ENCODE results near the gene NXPH4.

NXPH4 gene

DNA sequence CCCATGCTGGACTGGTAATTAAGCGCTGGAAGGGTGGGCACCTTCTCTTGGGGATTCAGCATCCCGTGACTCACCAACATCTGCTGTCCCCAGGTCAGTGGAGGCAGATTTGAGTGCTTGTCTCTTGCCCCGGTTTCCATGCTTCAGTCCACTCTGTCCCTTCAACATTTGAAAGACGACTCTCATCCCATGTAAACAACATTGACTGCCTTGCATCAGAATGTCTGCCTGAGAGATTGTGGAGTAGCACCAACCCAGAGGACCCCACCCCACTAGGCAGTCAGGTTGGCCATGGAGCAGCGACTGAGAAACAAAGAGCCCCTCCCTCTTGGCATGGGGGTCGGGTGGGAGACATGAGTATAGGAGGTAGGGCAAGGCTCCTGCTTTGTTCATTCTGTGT is 39.3 kb downstream of the NXPH4 start:
- no peak for TF ChIP-seq CTCF (IDR thresholded peaks at IDR 0.05; ENCODE audit: poor library complexity, severe bottlenecking)
- Histone ChIP-seq H3K36me3 (ENCODE audit: low read depth) (peaks cover 35% of the 10 kb centered on the region), H3K27me3 (ENCODE audit: insufficient read depth, poor library complexity, severe bottlenecking) (no peaks in the 10 kb centered on the region)

GRCh38 chr12:57258977-57259970 is 42.7 kb downstream of the NXPH4 start:
- no peak overlapping the region for H3K27ac ChIP-seq (ENCODE audit: poor library complexity, severe bottlenecking)
- no peak for TF ChIP-seq CTCF (IDR thresholded peaks at IDR 0.05; ENCODE audit: poor library complexity, severe bottlenecking)
- H3K9me3 ChIP-seq (ENCODE audit: severe bottlenecking), result no peaks in the 10 kb centered on the region
- H3K36me3 ChIP-seq (ENCODE audit: low read depth), result peaks cover 59% of the 10 kb centered on the region
- DNase-seq (ENCODE audit: low spot score) (no peak), ATAC-seq (ENCODE audit: low read depth) (no peak)
- no peaks in the 10 kb centered on the region for H3K4me1 ChIP-seq (ENCODE audit: insufficient read depth, poor library complexity, severe bottlenecking)
- H3K27me3 ChIP-seq (ENCODE audit: insufficient read depth, poor library complexity, severe bottlenecking), result no peaks in the 10 kb centered on the region
- no peak overlapping the region for H3K4me3 ChIP-seq (ENCODE audit: severe bottlenecking)

More for the DNA sequence above, 39.3 kb downstream of the NXPH4 start:
- ATAC-seq (ENCODE audit: low read depth), result no peak
- Histone ChIP-seq H3K4me3 (ENCODE audit: severe bottlenecking) (no peak overlapping the region), H3K27ac (ENCODE audit: poor library complexity, severe bottlenecking) (no peak overlapping the region), H3K9me3 (ENCODE audit: severe bottlenecking) (no peaks in the 10 kb centered on the region), H3K4me1 (ENCODE audit: insufficient read depth, poor library complexity, severe bottlenecking) (no peaks in the 10 kb centered on the region)
- no peak for DNase-seq (ENCODE audit: low spot score)

DNA sequence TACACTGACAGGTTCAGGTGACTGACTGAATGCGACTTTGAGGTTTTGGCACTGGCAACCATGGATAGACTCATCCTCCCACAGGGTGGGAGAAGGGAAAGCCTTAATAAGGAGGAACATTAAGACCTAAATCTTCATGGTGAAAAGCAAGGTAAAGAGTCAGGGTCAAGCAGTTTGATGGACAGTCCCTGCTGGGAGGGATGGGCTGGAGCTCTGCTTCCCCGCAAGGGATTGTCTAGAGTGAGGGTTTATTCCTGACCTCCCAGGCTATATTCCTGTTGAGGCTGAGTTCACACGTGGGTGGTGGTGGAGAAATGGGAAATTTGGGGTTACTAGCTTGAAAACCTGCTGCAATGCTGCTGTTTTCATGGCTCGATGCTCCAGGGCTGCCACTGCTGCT is 43.8 kb downstream of the NXPH4 start:
- no peaks in the 10 kb centered on the region for H3K4me1 ChIP-seq (ENCODE audit: insufficient read depth, poor library complexity, severe bottlenecking)
- ATAC-seq (ENCODE audit: low read depth) (no peak), DNase-seq (ENCODE audit: low spot score) (no peak)
- no peaks in the 10 kb centered on the region for H3K27me3 ChIP-seq (ENCODE audit: insufficient read depth, poor library complexity, severe bottlenecking)
- H3K36me3 ChIP-seq (ENCODE audit: low read depth), result peaks cover 66% of the 10 kb centered on the region
- no peak for TF ChIP-seq CTCF (IDR thresholded peaks at IDR 0.05; ENCODE audit: poor library complexity, severe bottlenecking)
- H3K27ac ChIP-seq (ENCODE audit: poor library complexity, severe bottlenecking), result no peak overlapping the region
- H3K4me3 ChIP-seq (ENCODE audit: severe bottlenecking), result no peak overlapping the region
- H3K9me3 ChIP-seq (ENCODE audit: severe bottlenecking), result no peaks in the 10 kb centered on the region

GRCh38 chr12:57261428-57261865 is 44.9 kb downstream of the NXPH4 start:
- H3K27me3 ChIP-seq (ENCODE audit: insufficient read depth, poor library complexity, severe bottlenecking), result no peaks in the 10 kb centered on the region
- ATAC-seq (ENCODE audit: low read depth) (no peak), DNase-seq (ENCODE audit: low spot score) (no peak)
- no peak overlapping the region for H3K4me3 ChIP-seq (ENCODE audit: severe bottlenecking)
- peaks cover 66% of the 10 kb centered on the region for H3K36me3 ChIP-seq (ENCODE audit: low read depth)
- no peaks in the 10 kb centered on the region for H3K9me3 ChIP-seq (ENCODE audit: severe bottlenecking)
- TF ChIP-seq CTCF (IDR thresholded peaks at IDR 0.05; ENCODE audit: poor library complexity, severe bottlenecking), result no peak
- H3K4me1 ChIP-seq (ENCODE audit: insufficient read depth, poor library complexity, severe bottlenecking), result no peaks in the 10 kb centered on the region
- H3K27ac ChIP-seq (ENCODE audit: poor library complexity, severe bottlenecking), result no peak overlapping the region

All from RWPE2 (cell line).